Measurements from ENCODE around the gene ADAMTS14. TPM values are rescaled to one million over a fixed set of nuclear protein-coding genes. Genes with fewer than 3 reads are reported as not detected.

The ADAMTS14 gene
- total RNA-seq, 1 experiment from 2014 or later: 1.9 TPM

DNA sequence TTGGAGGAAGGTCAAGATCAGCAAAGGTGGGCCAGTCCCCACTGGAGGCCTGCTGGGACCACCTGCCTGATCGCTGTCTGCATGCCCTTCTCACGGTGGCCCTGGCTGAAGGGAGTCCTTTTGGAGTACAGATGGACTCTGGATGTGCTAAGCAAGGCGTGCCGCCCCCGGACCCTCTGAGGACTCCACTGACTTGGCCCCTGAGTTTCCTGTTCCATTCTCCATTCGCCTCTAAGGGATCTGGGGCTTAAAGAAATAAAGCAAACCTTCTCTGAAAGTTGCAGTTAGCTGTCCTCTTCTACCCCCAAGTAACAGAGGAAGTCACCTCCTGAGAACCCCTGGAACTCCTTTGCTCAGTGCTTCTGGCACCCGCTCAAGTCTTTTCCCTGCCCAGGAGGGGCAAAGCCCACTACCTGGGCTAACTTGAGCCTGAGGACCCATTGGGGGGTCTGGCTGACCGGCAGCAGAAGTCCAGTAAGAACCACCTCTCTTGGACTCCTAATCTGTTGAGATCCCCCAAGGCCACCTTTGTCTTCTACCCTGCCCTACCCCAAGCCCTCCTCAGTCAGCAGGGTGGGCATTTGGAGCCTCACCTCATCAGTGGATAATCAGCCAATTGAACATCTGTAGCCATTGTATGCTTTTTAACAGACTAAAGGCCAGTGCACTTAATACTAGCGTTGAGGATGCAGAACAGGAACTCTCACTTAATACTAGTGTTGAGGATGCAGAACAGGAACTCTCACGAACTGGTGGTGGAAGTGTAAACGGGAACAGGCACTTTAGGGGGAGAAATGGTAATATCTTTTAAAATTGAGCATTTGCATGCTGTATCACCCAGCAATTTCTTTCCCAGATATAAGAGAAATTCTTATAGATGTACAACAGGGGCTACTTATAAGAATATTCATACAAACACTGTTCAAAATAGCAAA lies 110.7 kb downstream of the ADAMTS14 start:
- Histone ChIP-seq H3K9me3 (ENCODE audit: insufficient read depth, low read depth) (no peaks in the 10 kb centered on the region), H3K4me3 (no peak overlapping the region), H3K9me2 (ENCODE audit: insufficient read depth) (no peaks in the 10 kb centered on the region), H3K4me1 (replicated peaks; ENCODE audit: insufficient read depth) (peaks cover 38% of the 10 kb centered on the region), H3K36me3 (ENCODE audit: low read depth) (no peaks in the 10 kb centered on the region), H3K27me3 (ENCODE audit: insufficient read depth, low read depth) (no peaks in the 10 kb centered on the region), H3F3A (ENCODE audit: insufficient read depth, low read depth) (peaks cover 17% of the 10 kb centered on the region; the same call in 1 of the 2 replicates), H3K79me2 (ENCODE audit: low read depth) (no peaks in the 10 kb centered on the region), H3K27ac (no peak overlapping the region), H3K4me2 (no peak overlapping the region), H2AFZ (no peak overlapping the region), H4K20me1 (ENCODE audit: insufficient read depth) (no peaks in the 10 kb centered on the region)
- no peak for TF ChIP-seq CTCF (conservative IDR thresholded peaks at IDR 0.05)
- no peak for TF ChIP-seq EZH2 (IDR thresholded peaks at IDR 0.05; ENCODE audit: low read depth)
- no TSS peak for BruUV-seq (replicated peaks)
- POLR2A ChIA-PET (ENCODE audit: unreplicated experiment): no interaction called here
- no peak for DNase-seq
- CTCF ChIA-PET: no interaction called here
- intact Hi-C loops (cut with micrococcal nuclease; ENCODE audit: unreplicated experiment): no loop called here

DNA sequence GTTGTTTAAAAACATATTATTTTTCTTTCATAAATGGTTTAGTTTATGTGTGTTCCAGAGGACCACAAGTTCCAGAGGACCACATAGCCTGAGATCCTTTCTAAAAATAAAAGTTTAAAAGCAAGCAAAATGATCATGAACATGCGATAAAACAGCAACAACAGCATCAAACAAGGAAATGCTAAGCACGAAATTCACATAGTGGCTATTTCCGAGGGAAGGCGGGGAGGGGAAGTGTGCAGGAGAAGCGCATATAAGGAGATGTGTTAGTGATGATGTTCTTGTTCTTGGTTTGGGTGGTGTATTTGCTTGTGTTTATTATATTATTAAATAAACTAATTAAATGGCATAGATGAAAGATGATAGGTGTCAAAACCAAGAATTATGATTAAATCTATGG lies 111.7 kb downstream of the ADAMTS14 start:
- H3K4me2 ChIP-seq: no peak overlapping the region
- H3K79me2 ChIP-seq (ENCODE audit: low read depth): no peaks in the 10 kb centered on the region
- no peaks in the 10 kb centered on the region for H3K9me2 ChIP-seq (ENCODE audit: insufficient read depth)
- ChIA-PET POLR2A (ENCODE audit: unreplicated experiment) (no interaction called here), CTCF (no interaction called here)
- H4K20me1 ChIP-seq (ENCODE audit: insufficient read depth): no peaks in the 10 kb centered on the region
- intact Hi-C loops (cut with micrococcal nuclease; ENCODE audit: unreplicated experiment): no loop called here
- no TSS peak for BruUV-seq (replicated peaks)
- TF ChIP-seq CTCF (conservative IDR thresholded peaks at IDR 0.05) (no peak), EZH2 (IDR thresholded peaks at IDR 0.05; ENCODE audit: low read depth) (no peak)
- H3F3A ChIP-seq (ENCODE audit: insufficient read depth, low read depth): peaks cover 11% of the 10 kb centered on the region; the same call in 1 of the 2 replicates
- H3K4me3 ChIP-seq: no peak overlapping the region
- H2AFZ ChIP-seq: no peak overlapping the region
- no peaks in the 10 kb centered on the region for H3K9me3 ChIP-seq (ENCODE audit: insufficient read depth, low read depth)
- no peak overlapping the region for H3K27ac ChIP-seq
- H3K27me3 ChIP-seq (ENCODE audit: insufficient read depth, low read depth): no peaks in the 10 kb centered on the region
- H3K36me3 ChIP-seq (ENCODE audit: low read depth): no peaks in the 10 kb centered on the region
- peaks cover 28% of the 10 kb centered on the region for H3K4me1 ChIP-seq (replicated peaks; ENCODE audit: insufficient read depth)
- no peak for DNase-seq

DNA sequence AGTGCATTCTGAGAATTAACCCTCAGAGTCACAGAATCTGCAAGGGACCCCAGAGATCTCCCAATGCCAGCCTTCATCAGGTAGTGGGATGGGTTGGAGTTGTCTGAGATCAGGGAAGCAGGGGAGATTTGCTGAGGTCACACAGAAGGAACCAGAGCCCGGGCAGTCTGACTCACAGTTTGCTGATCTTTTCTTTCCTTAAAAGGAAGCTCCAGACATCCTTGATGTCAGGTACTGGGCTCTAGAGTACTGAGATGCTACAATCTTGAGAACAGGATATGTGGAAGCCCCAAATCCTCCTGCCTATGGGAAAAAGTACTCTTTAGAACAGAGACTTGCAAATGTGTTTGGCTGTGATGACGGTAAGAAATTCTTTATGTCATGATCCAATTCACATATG lies 112.2 kb downstream of the ADAMTS14 start:
- Histone ChIP-seq H4K20me1 (ENCODE audit: insufficient read depth) (no peaks in the 10 kb centered on the region), H3K9me2 (ENCODE audit: insufficient read depth) (no peaks in the 10 kb centered on the region), H3K27ac (no peak overlapping the region), H3F3A (ENCODE audit: insufficient read depth, low read depth) (peaks cover 7% of the 10 kb centered on the region; the same call in 1 of the 2 replicates), H3K79me2 (ENCODE audit: low read depth) (no peaks in the 10 kb centered on the region), H3K4me2 (no peak overlapping the region), H3K9me3 (ENCODE audit: insufficient read depth, low read depth) (no peaks in the 10 kb centered on the region), H2AFZ (no peak overlapping the region), H3K27me3 (ENCODE audit: insufficient read depth, low read depth) (no peaks in the 10 kb centered on the region), H3K36me3 (ENCODE audit: low read depth) (no peaks in the 10 kb centered on the region), H3K4me3 (no peak overlapping the region), H3K4me1 (replicated peaks; ENCODE audit: insufficient read depth) (peaks cover 23% of the 10 kb centered on the region)
- intact Hi-C loops (cut with micrococcal nuclease; ENCODE audit: unreplicated experiment): no loop called here
- ChIA-PET CTCF (no interaction called here), POLR2A (ENCODE audit: unreplicated experiment) (no interaction called here)
- DNase-seq: no peak
- BruUV-seq (replicated peaks): no TSS peak
- no peak for TF ChIP-seq CTCF (conservative IDR thresholded peaks at IDR 0.05)
- TF ChIP-seq EZH2 (IDR thresholded peaks at IDR 0.05; ENCODE audit: low read depth): no peak
